ENCODE measurements around the gene HOXB8. TPM values are rescaled to one million over a fixed set of nuclear protein-coding genes. Genes with fewer than 3 reads are reported as not detected.

HOXB8 gene
- total RNA-seq, 1 experiment from 2014 or later, result 28.2 TPM

DNA sequence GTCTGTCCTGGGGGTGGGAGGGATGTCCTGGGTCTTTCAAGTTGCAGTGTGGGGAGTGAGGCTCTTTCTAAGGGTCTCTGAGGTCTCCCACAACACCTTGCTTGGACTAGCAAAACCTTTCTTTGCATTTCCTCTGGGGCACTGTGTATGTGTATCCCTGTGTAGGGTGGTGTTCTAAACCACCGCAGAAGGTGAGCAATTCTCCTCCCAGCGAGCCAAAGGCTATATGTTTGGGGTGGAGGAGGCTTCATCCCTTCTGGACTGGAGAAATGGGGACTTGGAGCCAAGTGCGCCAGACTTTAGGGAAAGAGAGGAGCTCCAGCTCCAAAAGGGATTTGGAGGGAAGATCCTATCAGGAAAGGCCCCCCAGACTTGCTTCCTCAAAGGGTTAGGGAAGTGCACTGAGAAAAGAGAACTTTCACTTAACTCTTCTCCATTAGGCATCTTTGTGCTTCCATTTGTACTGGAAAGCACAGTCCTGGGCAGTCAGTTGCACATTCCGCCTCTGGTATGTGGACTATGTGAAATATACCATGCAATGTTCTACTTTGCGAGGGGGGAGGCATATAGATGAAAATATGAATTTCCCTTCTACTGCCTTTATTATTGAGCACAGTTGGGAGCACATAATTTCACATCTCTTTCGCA is 29.9 kb upstream of the HOXB8 start:
- Mint-ChIP-seq H3K27me3 (ENCODE audit: unreplicated experiment) (no peaks in the 10 kb centered on the region), H3K4me1 (ENCODE audit: low read depth, unreplicated experiment) (peaks cover 18% of the 10 kb centered on the region), H3K9me3 (ENCODE audit: low read depth, unreplicated experiment) (no peaks in the 10 kb centered on the region), H3K27ac (ENCODE audit: unreplicated experiment) (peak overlapping the region; percentile 83), H3K36me3 (ENCODE audit: insufficient read depth, unreplicated experiment) (peaks cover 41% of the 10 kb centered on the region), H3K4me3 (ENCODE audit: low read depth, unreplicated experiment) (peak overlapping the region; percentile 93)
- CTCF ChIA-PET, result no interaction called here
- intact Hi-C loops (cut with micrococcal nuclease; ENCODE audit: unreplicated experiment), result no loop called here
- no TSS peak for BruUV-seq (replicated peaks)
- no peak for DNase-seq
- no peak for TF ChIP-seq CTCF (IDR thresholded peaks at IDR 0.05; ENCODE audit: unreplicated experiment)

DNA sequence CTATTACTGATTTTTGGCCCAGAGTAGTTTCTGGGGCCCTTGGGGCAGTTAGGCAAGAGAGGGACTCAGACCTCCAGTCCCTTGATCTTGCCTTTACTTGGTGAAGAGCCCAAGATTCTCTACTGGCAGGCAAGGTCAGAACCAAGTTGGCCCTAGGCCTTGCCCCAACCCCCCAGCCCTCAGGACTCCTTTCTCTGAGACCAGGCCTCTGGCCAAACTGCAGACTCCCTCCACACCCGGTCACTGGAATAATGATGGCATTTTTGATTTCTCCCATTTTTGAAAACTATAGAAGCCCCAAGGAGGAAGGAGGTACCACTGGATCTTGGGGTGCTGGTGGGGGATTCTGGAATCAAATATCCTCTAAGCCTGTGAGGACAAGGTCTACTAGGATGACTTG is 29.1 kb upstream of the HOXB8 start:
- no TSS peak for BruUV-seq (replicated peaks)
- no peak for DNase-seq
- Mint-ChIP-seq H3K27ac (ENCODE audit: unreplicated experiment) (peak overlapping the region; percentile 13), H3K27me3 (ENCODE audit: unreplicated experiment) (no peaks in the 10 kb centered on the region), H3K36me3 (ENCODE audit: insufficient read depth, unreplicated experiment) (peaks cover 41% of the 10 kb centered on the region), H3K9me3 (ENCODE audit: low read depth, unreplicated experiment) (no peaks in the 10 kb centered on the region), H3K4me3 (ENCODE audit: low read depth, unreplicated experiment) (peak overlapping the region; percentile 93), H3K4me1 (ENCODE audit: low read depth, unreplicated experiment) (peaks cover 26% of the 10 kb centered on the region)
- CTCF ChIA-PET, result interaction anchor here (0.7 kb wide), 1 partner anchor 1663 kb away, joined by 3 read pairs; no protein-coding TSS in a partner anchor
- TF ChIP-seq CTCF (IDR thresholded peaks at IDR 0.05; ENCODE audit: unreplicated experiment), result no peak
- intact Hi-C loops (cut with micrococcal nuclease; ENCODE audit: unreplicated experiment), result no loop called here

- Mint-ChIP-seq H3K9me3 (ENCODE audit: low read depth, unreplicated experiment) (no peaks in the 10 kb centered on the region), H3K27ac (ENCODE audit: unreplicated experiment) (no peak overlapping the region), H3K4me3 (ENCODE audit: low read depth, unreplicated experiment) (no peak overlapping the region), H3K27me3 (ENCODE audit: unreplicated experiment) (no peaks in the 10 kb centered on the region), H3K4me1 (ENCODE audit: low read depth, unreplicated experiment) (peaks cover 28% of the 10 kb centered on the region), H3K36me3 (ENCODE audit: insufficient read depth, unreplicated experiment) (peaks cover 41% of the 10 kb centered on the region)
- CTCF ChIA-PET, result no interaction called here
- intact Hi-C loops (cut with micrococcal nuclease; ENCODE audit: unreplicated experiment), result no loop called here
- no peak for TF ChIP-seq CTCF (IDR thresholded peaks at IDR 0.05; ENCODE audit: unreplicated experiment)
- no TSS peak for BruUV-seq (replicated peaks)
- no peak for DNase-seq
Measured at GRCh38 chr17:48643697-48644012, 28.6 kb upstream of the HOXB8 start.

DNA sequence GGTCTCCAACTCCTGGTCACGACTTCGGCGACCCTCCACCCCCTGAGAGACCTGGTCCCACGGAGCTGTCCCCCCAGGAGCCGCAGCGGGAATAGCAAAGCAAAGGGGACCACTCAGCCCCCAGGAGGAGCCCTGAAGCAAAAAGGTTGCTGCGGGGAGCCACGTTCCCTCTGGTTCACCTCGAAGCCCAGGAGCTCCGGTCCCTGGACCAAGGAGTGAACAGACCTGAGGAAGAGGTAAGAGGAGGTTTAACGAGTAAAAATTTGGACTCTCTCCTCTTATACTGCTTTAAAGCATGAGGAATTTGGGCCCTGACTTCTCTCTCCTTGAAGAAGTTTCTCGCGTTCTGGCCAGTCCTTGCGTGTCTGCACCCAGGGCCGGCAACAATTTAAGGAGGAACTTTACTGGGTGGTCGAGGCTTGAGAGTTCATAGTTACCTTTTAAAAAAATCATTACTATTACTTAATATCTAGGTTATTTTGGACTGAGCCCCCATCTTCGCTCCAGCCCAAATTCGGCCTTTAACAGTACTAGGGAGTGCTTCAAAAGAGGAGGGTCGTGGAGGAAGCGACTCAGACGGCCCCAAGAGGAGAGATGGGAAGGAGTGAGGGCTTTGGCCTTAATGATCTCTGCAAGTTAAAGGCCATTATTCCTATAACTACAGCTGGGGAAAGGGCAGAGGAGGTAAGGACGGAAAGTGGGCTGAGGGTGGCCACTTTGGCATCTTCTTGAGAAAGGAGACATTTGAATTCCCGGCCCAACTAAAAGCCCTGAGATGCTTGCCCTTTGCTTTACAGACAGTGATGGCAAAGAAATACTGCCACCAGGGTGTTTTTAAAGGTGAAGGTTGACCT is 28.0 kb upstream of the HOXB8 start:
- peaks cover 41% of the 10 kb centered on the region for H3K36me3 Mint-ChIP-seq (ENCODE audit: insufficient read depth, unreplicated experiment)
- CTCF ChIA-PET, result interaction anchor here (0.6 kb wide), 1 partner anchor 622 kb away, joined by 4 read pairs; no protein-coding TSS in a partner anchor
- H3K4me1 Mint-ChIP-seq (ENCODE audit: low read depth, unreplicated experiment), result peaks cover 28% of the 10 kb centered on the region
- no peak for DNase-seq
- intact Hi-C loops (cut with micrococcal nuclease; ENCODE audit: unreplicated experiment), result no loop called here
- no peak overlapping the region for H3K4me3 Mint-ChIP-seq (ENCODE audit: low read depth, unreplicated experiment)
- H3K9me3 Mint-ChIP-seq (ENCODE audit: low read depth, unreplicated experiment), result no peaks in the 10 kb centered on the region
- no peak overlapping the region for H3K27ac Mint-ChIP-seq (ENCODE audit: unreplicated experiment)
- BruUV-seq (replicated peaks), result no TSS peak
- TF ChIP-seq CTCF (IDR thresholded peaks at IDR 0.05; ENCODE audit: unreplicated experiment), result no peak
- H3K27me3 Mint-ChIP-seq (ENCODE audit: unreplicated experiment), result no peaks in the 10 kb centered on the region

All from Calu3 (cell line).